GM23248 (cell line): ENCODE results near the gene TIGD3. TPM values are rescaled to one million over a fixed set of nuclear protein-coding genes. Genes with fewer than 3 reads are reported as not detected.

Experiments
- DNase-seq: peaks from one replicate; pipeline ENCODE4 v3.0.0-alpha.2; 2015
- H2AFZ ChIP-seq: fragments of 200-600 bp; sonication (generic); 2 replicates; pipeline ENCODE4 v1.6.1; 2016; ENCODE audit warnings: antibody characterized with exemption
- H3F3A ChIP-seq: fragments of 200-600 bp; sonication (generic); 2 replicates; pipeline ENCODE4 v1.6.1; 2016; ENCODE audit warnings: mild to moderate bottlenecking, antibody characterized with exemption, mixed run types; ENCODE audit not compliant: insufficient read depth
- H3K27ac ChIP-seq: fragments of 200-600 bp; sonication (generic); 2 replicates; pipeline ENCODE4 v1.5.1; 2016; ENCODE audit warnings: mild to moderate bottlenecking
- H3K27me3 ChIP-seq: fragments of 200-600 bp; sonication (generic); replicated peaks from 2 replicates; pipeline ENCODE4 v1.6.1; 2016; ENCODE audit warnings: mild to moderate bottlenecking; ENCODE audit not compliant: insufficient read depth
- H3K36me3 ChIP-seq: fragments of 200-600 bp; sonication (generic); 2 replicates; pipeline ENCODE4 v1.6.1; 2016; ENCODE audit warnings: low read depth, mild to moderate bottlenecking
- H3K4me1 ChIP-seq: fragments of 200-600 bp; sonication (generic); 2 replicates; pipeline ENCODE4 v1.6.1; 2016; ENCODE audit warnings: mild to moderate bottlenecking; ENCODE audit not compliant: insufficient read depth
- H3K4me2 ChIP-seq: fragments of 200-600 bp; sonication (generic); one replicate; pipeline ENCODE4 v1.6.1; 2016; ENCODE audit warnings: mild to moderate bottlenecking; ENCODE audit not compliant: unreplicated experiment
- H3K4me3 ChIP-seq: fragments of 200-600 bp; sonication (generic); 2 replicates; pipeline ENCODE4 v1.5.1; 2016; ENCODE audit warnings: mild to moderate bottlenecking
- H3K79me2 ChIP-seq: fragments of 200-600 bp; sonication (generic); 2 replicates; pipeline ENCODE4 v1.6.1; 2016; ENCODE audit warnings: mild to moderate bottlenecking; ENCODE audit not compliant: insufficient read depth
- H3K9ac ChIP-seq: fragments of 200-600 bp; sonication (generic); 2 replicates; pipeline ENCODE4 v1.6.1; 2016; ENCODE audit warnings: mild to moderate bottlenecking
- H3K9me2 ChIP-seq: fragments of 200-600 bp; sonication (generic); 2 replicates; pipeline ENCODE4 v1.6.1; 2016; ENCODE audit warnings: mixed run types, mild to moderate bottlenecking, moderate library complexity; ENCODE audit not compliant: insufficient read depth
- H3K9me3 ChIP-seq: fragments of 200-600 bp; sonication (generic); one replicate; pipeline ENCODE4 v1.6.1; 2017; ENCODE audit warnings: low read depth
- H4K20me1 ChIP-seq: fragments of 200-600 bp; sonication (generic); 2 replicates; pipeline ENCODE4 v1.6.0; 2016; ENCODE audit not compliant: insufficient read depth
- EZH2 ChIP-seq: fragments of 200-600 bp; sonication (generic); IDR thresholded peaks from 2 replicates; pipeline ENCODE4 v1.6.1; 2018; ENCODE audit warnings: antibody characterized with exemption, mild to moderate bottlenecking; ENCODE audit not compliant: insufficient read depth, poor library complexity, severe bottlenecking
- EZH2phosphoT487 ChIP-seq: fragments of 200-600 bp; sonication (generic); IDR thresholded peaks from 2 replicates; pipeline ENCODE4 v1.6.1; 2018; ENCODE audit warnings: antibody characterized with exemption, moderate library complexity, mild to moderate bottlenecking, low read depth; ENCODE audit not compliant: insufficient read depth
- WGBS, 2 experiments: methylation state at CpG; one replicate each; pipeline ENCODE4 v1.1.6; 2015 to 2017; ENCODE audit warnings: low lambda C conversion rate in 2 of 2, low coverage in 1 of 2; ENCODE audit errors: missing lambda C conversion rate in 2 of 2; 5-methylcytosine and 5-hydroxymethylcytosine counted together
- in situ Hi-C: fragments of 300-500 bp; cut with MboI; formaldehyde crosslinking; loops from 2 replicates; pipeline ENCODE4 v1.15.0; 2020
- polyA plus RNA-seq: library from polyadenylated mRNA; unstranded; fragments of >200 nt; fragmentation: Nextera tagmentation; extraction: Ambion mirVana; gene quantifications from 2 replicates; pipeline ENCODE4 v1.2.1, GENCODE V29; 2016
- total RNA-seq: library from RNA; depleted of rRNA; stranded (reverse); fragments of >200 nt; shearing (Covaris generic); gene quantifications from 2 replicates; pipeline ENCODE4 v1.2.3, GENCODE V29; 2014

Gene TIGD3
- total and polyA plus RNA-seq, 2 experiments from 2014 or later = not detected

- no peaks in the 10 kb centered on the region for H3K9me3 ChIP-seq
- H3K79me2 ChIP-seq = no peaks in the 10 kb centered on the region
- H4K20me1 ChIP-seq = no peaks in the 10 kb centered on the region
- no peak overlapping the region for H3K4me2 ChIP-seq
- H2AFZ ChIP-seq = no peak overlapping the region
- H3K27me3 ChIP-seq = no peaks in the 10 kb centered on the region
- no peak for DNase-seq
- in situ Hi-C loops = no loop called here
- H3F3A ChIP-seq = peaks cover 34% of the 10 kb centered on the region
- peaks cover 39% of the 10 kb centered on the region for H3K36me3 ChIP-seq
- no peak overlapping the region for H3K9ac ChIP-seq
- no peaks in the 10 kb centered on the region for H3K9me2 ChIP-seq
- no peak overlapping the region for H3K27ac ChIP-seq
- 96 to 98% methylated on average over 2 of the region's 2 CpGs for WGBS, 2 experiments
- no peak overlapping the region for H3K4me3 ChIP-seq
- peaks cover 5% of the 10 kb centered on the region; the same call in 1 of the 2 replicates for H3K4me1 ChIP-seq
- TF ChIP-seq EZH2phosphoT487 (no peak), EZH2 (no peak)
Observed at GRCh38 chr11:65351511-65351910, 3.0 kb upstream of the TIGD3 start.

GRCh38 chr11:65352783-65353182 is 1.8 kb upstream of the TIGD3 start:
- TF ChIP-seq EZH2 (no peak), EZH2phosphoT487 (no peak)
- H3K36me3 ChIP-seq = peaks cover 29% of the 10 kb centered on the region
- H4K20me1 ChIP-seq = no peaks in the 10 kb centered on the region
- in situ Hi-C loops = no loop called here
- peak; percentile 54 for DNase-seq
- H3K27ac ChIP-seq = no peak overlapping the region
- no peaks in the 10 kb centered on the region for H3K79me2 ChIP-seq
- H3K4me2 ChIP-seq = no peak overlapping the region
- no peaks in the 10 kb centered on the region for H3K9me3 ChIP-seq
- peaks cover 5% of the 10 kb centered on the region; the same call in 1 of the 2 replicates for H3K4me1 ChIP-seq
- H3F3A ChIP-seq = peaks cover 34% of the 10 kb centered on the region
- H2AFZ ChIP-seq = no peak overlapping the region
- whole genome bisulfite sequencing, 2 experiments = 48 to 52% methylated on average over 3 of the region's 3 CpGs
- H3K27me3 ChIP-seq = no peaks in the 10 kb centered on the region
- no peaks in the 10 kb centered on the region for H3K9me2 ChIP-seq
- no peak overlapping the region for H3K4me3 ChIP-seq
- no peak overlapping the region for H3K9ac ChIP-seq

- no peaks in the 10 kb centered on the region for H3K79me2 ChIP-seq
- H3K9me2 ChIP-seq = no peaks in the 10 kb centered on the region
- in situ Hi-C loops = no loop called here
- H3K27me3 ChIP-seq = no peaks in the 10 kb centered on the region
- peak overlapping the region; percentile 37; the same call in 1 of the 2 replicates for H3K9ac ChIP-seq
- no peaks in the 10 kb centered on the region for H3K9me3 ChIP-seq
- H2AFZ ChIP-seq = no peak overlapping the region
- no peak overlapping the region for H3K4me3 ChIP-seq
- DNase-seq = no peak
- WGBS, 2 experiments = 83 to 87% methylated on average over 7 of the region's 7 CpGs
- no peak overlapping the region; the same call in 1 of the 2 replicates for H3K27ac ChIP-seq
- peaks cover 34% of the 10 kb centered on the region for H3F3A ChIP-seq
- H3K4me2 ChIP-seq = no peak overlapping the region
- peaks cover 24% of the 10 kb centered on the region for H3K36me3 ChIP-seq
- H4K20me1 ChIP-seq = no peaks in the 10 kb centered on the region
- TF ChIP-seq EZH2phosphoT487 = no peak
- no peak for TF ChIP-seq EZH2
- peaks cover 5% of the 10 kb centered on the region; the same call in 1 of the 2 replicates for H3K4me1 ChIP-seq
Observed at GRCh38 chr11:65353376-65353775, 1.2 kb upstream of the TIGD3 start.

GRCh38 chr11:65353900-65354264 is 669 bp upstream of the TIGD3 start:
- H3K27me3 ChIP-seq = no peaks in the 10 kb centered on the region
- 0 out of 2 replicates have a peak overlapping the region, but pooled peaks have one; percentile 50 for H2AFZ ChIP-seq
- H3K4me1 ChIP-seq = peaks cover 5% of the 10 kb centered on the region; the same call in 1 of the 2 replicates
- TF ChIP-seq EZH2 = no peak
- no peak for TF ChIP-seq EZH2phosphoT487
- H3K9me2 ChIP-seq = no peaks in the 10 kb centered on the region
- H3K79me2 ChIP-seq = no peaks in the 10 kb centered on the region
- no peaks in the 10 kb centered on the region for H3K9me3 ChIP-seq
- no peaks in the 10 kb centered on the region for H4K20me1 ChIP-seq
- DNase-seq = no peak
- WGBS, 2 experiments = 13 to 15% methylated on average over 16 of the region's 16 CpGs
- peaks cover 34% of the 10 kb centered on the region for H3F3A ChIP-seq
- H3K4me3 ChIP-seq = peak overlapping the region; percentile 78
- peak overlapping the region; percentile 37; the same call in 1 of the 2 replicates for H3K9ac ChIP-seq
- in situ Hi-C loops = no loop called here
- H3K36me3 ChIP-seq = peaks cover 21% of the 10 kb centered on the region
- H3K27ac ChIP-seq = peak overlapping the region; percentile 20
- H3K4me2 ChIP-seq = peak overlapping the region; percentile 86
